Testis (tissue), 2 donors: ENCODE data around the gene NARF.

Source experiments
- POLR2A ChIP-seq: fragments of 450-650 bp; IDR thresholded peaks from one replicate; pipeline ENCODE4 v1.6.1; 2017; ENCODE audit warnings: antibody characterized with exemption, mild to moderate bottlenecking, moderate library complexity
- TF ChIP-seq, protein P1 (sequence below), 3 experiments: fragments of 450-650 bp in 2 of 3; fragments of 200-600 bp in 1 of 3; sonication (generic) in 1 of 3; IDR thresholded peaks; one replicate each; pipeline ENCODE4 v1.5.1; 2016 to 2019; ENCODE audit warnings: antibody characterized with exemption in 3 of 3, mild to moderate bottlenecking in 2 of 3, moderate library complexity in 1 of 3

DNA sequence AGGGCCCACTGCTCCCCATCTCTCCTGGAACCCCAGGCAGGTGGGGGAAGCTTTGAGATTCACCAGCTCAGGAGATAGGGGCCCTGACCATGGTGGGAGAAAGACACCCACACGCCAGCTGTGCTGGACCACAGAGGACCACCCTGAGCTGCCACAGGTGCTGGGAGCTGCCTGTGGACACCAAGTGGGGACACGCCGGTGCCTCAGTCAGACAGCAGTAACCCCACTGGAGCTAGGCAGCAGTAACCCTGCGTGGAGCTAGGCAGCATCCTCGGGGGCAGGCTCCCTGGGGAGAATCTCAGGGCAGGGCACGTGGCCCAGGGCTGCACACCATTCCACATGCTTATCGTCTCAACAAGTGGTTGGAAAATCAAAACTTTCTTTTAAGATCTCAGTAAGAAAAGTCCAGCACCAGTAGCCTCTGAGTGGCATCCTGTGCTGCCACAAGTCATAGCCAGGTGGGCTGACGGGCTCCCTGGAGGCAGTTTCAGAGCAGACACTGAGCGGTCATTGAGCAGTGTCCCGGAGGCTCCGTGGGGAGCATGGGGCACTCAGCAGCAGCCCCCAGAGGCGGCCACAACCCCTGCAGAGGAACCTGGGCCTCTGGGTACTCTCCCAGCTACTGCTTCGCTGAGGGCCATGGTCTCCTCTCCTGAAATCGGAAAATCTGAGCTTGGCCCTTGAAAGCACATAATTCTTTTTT, 48.4 kb upstream of the NARF start:
- TF ChIP-seq POLR2A = no peak
- TF ChIP-seq, protein P1, sequence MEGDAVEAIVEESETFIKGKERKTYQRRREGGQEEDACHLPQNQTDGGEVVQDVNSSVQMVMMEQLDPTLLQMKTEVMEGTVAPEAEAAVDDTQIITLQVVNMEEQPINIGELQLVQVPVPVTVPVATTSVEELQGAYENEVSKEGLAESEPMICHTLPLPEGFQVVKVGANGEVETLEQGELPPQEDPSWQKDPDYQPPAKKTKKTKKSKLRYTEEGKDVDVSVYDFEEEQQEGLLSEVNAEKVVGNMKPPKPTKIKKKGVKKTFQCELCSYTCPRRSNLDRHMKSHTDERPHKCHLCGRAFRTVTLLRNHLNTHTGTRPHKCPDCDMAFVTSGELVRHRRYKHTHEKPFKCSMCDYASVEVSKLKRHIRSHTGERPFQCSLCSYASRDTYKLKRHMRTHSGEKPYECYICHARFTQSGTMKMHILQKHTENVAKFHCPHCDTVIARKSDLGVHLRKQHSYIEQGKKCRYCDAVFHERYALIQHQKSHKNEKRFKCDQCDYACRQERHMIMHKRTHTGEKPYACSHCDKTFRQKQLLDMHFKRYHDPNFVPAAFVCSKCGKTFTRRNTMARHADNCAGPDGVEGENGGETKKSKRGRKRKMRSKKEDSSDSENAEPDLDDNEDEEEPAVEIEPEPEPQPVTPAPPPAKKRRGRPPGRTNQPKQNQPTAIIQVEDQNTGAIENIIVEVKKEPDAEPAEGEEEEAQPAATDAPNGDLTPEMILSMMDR (IDR thresholded peaks at IDR 0.05) = no peak
